ENCODE measurements around the gene RPN2.

DNA sequence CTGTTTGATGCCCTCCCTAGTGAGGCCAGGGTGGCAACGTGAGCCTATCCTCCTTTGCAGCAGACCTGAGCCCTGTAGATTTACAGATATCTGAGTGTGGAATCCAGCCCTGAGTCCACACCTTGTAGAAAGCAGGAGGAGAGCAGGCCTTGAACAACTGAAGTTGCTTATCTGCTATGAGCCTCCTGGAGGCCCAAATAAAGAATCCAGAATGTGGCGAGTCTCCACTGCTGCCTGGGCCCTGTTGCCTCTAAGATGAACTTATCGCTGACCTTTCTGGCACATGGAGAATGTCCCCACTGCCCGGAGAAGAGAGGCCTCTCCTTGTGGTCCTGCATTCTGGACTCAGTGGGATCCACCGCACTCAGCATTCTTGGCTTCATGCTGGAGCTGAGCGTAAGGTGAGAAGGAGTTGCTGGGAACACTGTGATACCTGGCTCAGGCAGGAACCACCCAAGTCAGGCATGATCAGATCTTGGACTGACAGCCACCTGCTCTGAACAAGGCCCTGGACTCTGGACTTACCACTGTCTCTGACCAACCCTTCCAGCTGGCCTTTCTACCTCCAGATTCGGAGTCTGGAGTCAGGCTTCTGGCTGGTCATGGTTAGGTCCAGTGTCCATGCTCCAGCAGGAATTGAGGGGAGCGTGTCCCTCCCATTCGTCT lies 104.5 kb downstream of the RPN2 start:
- TF ChIP-seq CTCF (conservative IDR thresholded peaks at IDR 0.05 in 1 of 2, IDR thresholded peaks at IDR 0.05 in 1 of 2; ENCODE audit: low read depth in 1 of 2, low read length in 2 of 2) (no peak), EZH2 (IDR thresholded peaks at IDR 0.05; ENCODE audit: low read length, missing control alignments) (no peak)

All from fibroblast of lung (primary cell).